Measurements from ENCODE around the gene GRIA3.

Gene GRIA3

DNA sequence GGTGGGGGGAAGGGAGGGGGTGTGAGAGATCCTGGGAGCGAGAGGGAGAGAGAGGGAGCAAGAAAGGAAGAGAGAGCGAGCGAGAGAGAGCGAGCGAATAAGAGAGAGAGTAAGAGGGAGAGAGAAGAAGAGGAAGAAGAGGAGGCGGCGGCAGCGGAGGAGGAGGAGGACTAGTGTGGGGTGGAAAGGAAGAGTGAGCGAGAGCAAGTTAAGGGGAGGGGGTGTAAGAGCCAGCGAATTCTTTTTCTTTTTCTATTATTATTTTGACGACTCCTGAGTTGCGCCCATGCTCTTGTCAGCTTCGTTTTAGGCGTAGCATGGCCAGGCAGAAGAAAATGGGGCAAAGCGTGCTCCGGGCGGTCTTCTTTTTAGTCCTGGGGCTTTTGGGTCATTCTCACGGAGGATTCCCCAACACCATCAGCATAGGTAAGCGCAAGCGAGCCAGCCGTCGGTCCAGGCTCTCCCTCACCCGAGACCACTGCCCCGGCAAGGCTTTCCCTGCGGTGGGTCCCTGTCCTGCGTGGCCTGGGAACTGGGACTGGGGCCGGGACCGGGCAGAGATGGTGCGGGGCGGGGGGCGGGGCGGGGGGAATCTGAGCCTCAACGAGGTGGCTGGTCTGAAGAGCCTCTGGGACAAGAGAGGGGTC, at the start of gene GRIA3:
TSS of gene GRIA3 (plus strand) at position 60 of the 647 bp plus-strand sequence. CDS start at position 318, 258 bp downstream.
- DNase-seq (ENCODE audit: low read depth in 2 of 2) = no peak

DNA sequence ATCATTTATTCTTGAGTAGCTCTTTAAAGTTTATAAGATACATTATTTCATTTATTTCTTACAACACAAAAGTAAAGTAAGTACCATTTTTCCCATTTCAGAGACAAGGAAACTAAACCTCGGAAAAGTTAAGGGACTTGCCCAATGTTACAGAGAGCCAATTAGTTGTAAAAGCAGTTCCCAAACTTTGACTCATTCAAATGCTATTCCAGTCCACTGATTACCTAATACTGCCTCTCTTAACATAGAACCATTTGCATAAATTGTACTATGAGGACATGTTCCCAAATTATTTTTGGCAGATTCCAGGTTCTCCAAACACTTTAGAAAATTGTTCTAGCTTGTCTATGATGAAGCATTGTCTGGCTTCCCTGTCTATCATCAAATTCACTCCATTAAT, 45.6 kb upstream of the GRIA3 start:
- no peak for DNase-seq (ENCODE audit: low read depth in 2 of 2)

DNA sequence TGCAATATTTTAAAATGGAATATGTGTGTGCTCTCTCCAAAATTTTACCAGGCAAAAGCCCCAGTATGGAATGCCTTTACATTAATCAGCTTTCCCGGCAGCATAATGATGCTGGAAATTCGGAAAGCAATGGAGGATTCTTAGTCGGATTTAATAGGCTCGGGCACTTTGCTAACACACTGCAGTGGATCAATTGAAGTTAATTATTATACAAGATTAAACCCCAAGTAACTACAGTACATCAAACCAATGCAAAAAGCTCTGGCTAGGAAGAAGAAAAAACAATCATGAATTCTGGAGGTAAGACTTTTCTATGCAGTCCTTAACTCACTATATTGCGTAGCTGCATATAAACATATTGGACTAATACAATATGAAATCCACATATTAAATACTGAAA, 43.6 kb upstream of the GRIA3 start:
- no peak for DNase-seq (ENCODE audit: low read depth in 2 of 2)

DNA sequence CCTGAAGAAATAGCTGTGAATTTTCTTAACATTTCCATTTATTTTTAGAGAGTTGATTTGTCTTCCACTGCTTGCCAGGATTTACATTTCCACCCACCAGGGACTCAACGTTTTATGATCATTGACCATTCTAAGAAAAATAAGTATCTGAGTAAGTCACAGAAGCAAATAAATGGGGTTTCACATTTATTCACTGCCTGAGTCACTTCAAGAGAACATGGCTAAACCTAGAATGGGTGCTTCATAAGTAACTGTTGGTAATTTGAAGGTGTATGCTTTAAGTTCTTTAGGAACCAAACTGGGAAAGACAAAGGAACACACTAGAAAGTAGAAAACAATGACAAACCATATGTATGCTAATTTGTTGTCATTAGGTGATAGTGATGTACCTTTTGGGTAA, 43.2 kb upstream of the GRIA3 start:
- DNase-seq (ENCODE audit: low read depth in 2 of 2) = no peak

DNA sequence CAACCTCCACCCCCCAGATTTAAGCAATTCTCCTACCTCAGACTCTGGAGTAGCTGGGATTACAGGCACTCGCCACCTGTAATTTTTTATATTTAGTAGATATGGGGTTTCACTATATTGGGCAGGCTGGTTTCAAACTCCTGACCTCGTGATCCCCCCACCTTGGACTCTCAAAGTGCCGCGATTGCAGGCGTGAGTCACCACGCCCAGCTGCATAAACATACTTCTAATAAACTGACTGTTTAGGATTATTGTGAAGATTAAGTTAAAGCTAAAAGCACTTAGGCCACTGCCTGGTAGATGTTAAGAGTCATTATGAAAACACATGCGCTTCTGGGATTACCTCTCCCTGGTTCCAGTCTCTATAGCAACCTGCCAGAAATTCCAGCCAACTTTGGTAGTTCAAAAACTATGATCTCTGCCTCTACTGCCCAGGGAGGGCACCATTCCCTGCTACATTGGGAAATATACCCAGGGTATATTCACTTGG, 30.2 kb upstream of the GRIA3 start:
- no peak for DNase-seq (ENCODE audit: low read depth in 2 of 2)

DNA sequence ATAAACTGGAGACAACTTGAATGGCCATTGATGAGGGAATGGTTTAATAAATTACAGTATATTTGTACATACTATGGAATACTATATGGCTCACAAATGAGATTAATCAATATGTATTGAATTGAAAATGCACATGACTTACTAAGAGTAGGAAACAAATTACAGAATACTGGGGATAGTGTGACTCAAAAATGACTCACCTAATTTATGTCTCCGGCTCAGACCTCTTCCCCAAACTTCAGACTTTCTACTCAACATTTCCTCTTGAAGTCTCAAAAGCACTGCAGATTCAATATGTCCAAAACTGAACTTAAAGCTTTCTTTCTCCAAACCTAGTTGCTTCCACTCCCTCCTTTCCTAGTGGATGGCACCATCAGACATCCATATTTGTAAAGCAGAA, 28.8 kb upstream of the GRIA3 start:
- no peak for DNase-seq (ENCODE audit: low read depth in 2 of 2)

DNA sequence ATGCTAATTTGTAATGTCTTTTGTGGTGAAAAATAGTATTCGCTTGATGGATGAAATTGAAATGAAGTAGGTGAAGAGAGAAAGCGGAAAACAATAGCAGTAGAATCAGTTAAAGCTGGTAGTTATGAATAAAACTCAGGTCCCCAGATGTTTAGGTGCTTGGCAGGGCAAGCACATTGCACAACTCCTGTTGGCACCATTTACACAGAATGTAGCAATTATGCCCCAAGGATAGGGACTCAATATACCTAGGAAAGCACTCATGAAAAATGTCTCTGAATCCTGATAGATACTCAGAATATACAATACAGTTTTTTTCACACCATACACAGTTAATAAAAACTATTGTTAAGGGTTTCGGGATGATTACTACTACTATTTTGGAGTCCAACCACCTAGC, 26.5 kb upstream of the GRIA3 start:
- DNase-seq (ENCODE audit: low read depth in 2 of 2) = no peak

DNA sequence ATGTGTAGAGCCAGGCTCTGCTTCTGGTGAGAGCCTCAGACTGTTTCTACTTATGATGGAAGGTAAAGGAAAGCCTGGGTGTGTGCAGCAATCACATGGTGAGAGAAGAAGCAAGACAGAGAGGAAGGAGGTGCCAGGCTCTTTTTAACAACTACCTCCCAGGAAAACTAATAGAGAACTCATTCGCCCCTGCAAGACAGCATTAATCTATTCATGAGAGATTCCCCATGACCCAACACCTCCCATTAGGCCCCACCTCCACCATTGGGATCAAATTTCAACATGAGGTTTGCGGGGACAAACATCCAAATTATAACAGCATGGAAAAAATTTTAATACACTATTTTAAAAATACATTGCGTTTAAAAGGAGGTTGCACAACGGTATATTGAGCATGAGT, 24.7 kb upstream of the GRIA3 start:
- no peak for DNase-seq (ENCODE audit: low read depth in 2 of 2)

DNA sequence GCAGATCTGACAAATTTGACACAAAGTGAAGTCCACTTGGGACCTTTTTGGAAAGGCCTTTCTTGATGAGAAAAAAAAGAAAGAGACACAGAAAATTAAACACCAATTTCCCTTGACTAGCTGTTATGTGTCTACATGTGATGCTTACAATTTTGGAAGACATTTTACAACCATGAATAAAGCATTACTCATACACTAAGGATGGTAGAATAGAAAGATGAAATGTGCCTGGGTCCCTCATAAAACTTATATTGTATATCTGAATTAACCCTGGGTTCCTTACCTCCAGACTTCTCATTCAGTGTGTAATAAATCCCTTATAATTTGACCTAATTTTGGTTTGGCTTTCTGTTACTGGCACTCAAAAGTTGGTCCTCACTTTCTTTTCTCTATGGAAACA, 16.5 kb upstream of the GRIA3 start:
- no peak for DNase-seq (ENCODE audit: low read depth in 2 of 2)

DNA sequence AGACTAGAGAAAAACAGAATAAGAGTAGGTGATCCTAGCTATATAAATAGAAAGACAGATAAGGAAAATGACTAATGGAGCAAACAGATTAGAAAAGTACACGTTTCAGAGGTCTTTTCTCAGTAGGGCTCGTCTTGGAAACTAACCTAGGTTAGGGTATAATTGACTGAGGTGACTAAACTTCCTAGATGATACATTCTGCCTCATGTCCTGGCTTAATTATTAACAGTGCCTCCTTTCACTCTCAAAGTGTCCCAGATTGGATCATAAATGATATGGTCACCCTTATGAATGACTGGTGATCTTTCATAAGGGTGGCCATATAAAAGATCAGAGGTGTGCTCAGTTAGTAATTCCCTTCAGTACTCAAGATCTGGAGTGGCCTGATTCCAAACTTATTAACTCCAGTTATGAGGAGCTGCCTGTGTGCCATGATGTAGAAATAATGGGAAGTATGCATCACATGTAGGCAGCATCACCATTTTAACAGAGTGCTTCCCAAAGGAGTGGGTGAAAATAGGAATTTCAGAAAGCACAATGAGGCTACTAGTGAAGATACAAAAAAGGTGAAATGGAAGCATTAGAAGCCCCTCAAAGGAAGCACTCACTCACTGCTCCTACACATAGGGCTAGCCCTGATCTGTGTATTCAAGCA, 14.7 kb upstream of the GRIA3 start:
- no peak for DNase-seq (ENCODE audit: low read depth in 2 of 2)

DNA sequence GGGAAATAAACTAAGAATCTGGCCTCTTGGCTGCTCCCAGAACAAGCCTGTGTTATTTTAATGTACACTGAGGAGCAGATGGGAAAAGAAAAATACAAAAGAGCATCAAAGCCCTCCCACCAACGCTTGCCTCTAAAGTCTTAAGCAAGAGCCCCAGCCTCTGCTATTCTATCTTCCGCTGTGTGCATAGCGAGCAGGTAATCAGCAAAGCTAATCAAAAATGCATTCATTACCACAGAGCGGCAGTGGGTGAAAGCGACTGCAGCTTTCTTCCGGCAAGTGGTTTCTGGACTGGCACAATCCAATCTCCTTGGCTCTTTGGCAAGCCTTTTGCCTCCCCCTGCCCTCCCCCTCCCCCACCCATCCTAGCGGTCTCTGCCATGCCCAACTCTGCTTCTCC, 13.5 kb upstream of the GRIA3 start:
- no peak for DNase-seq (ENCODE audit: low read depth in 2 of 2)

DNA sequence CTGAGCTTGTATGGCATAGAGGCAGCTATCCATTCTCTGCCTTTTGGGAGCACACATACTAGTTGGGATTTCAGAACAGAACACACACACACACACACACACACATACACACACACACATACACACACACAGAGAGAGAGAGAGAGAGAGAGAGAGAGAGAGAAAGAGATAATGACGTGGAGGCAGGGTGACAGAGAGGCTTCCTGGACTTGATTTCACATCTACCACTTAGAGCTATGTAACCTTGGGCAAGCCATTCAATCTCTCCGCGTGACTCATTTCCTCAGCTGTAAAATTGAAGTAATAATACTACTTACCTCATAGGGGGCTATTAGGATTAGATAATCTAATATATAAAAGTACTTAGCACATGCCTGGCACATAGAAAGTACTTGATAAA, 12.3 kb upstream of the GRIA3 start:
- no peak for DNase-seq (ENCODE audit: low read depth in 2 of 2)

DNA sequence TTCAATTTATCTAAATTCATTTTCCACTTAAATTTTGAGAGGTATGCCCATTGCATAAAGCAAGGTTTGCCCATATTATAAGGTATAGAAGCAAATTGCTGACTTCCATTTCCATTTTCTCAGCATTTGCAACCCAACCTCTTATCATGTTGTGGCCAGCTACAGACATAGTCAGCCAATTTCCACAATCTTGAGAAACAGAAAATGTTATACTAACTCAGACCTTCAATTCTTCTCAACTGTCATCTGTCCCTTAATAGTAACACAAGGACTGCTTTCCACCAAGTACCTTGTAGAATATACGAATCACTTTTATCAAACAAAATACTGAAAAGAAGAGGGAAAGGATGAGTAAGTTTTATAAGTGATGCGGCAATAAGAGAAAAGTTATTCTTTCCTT, 11.2 kb upstream of the GRIA3 start:
- no peak for DNase-seq (ENCODE audit: low read depth in 2 of 2)

DNA sequence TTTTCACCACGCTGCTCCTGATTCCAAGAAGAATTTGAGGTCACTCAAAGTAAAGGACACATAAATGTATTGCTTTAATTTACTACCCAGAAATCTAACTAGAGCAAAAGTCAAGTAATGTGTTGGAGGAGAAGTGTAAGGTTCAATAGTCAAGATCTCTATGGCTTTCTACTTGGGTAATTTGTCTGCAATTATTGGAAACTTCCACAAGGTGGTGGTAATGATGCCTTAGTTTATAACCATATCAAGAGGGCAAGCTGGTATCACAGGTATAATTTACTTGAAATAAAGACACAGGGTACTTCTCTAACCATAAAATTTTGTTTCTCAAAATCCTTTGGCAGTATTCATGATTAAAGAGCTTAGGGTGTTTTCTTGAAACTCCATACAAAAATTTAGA, 10.2 kb upstream of the GRIA3 start:
- DNase-seq (ENCODE audit: low read depth in 2 of 2) = no peak

DNA sequence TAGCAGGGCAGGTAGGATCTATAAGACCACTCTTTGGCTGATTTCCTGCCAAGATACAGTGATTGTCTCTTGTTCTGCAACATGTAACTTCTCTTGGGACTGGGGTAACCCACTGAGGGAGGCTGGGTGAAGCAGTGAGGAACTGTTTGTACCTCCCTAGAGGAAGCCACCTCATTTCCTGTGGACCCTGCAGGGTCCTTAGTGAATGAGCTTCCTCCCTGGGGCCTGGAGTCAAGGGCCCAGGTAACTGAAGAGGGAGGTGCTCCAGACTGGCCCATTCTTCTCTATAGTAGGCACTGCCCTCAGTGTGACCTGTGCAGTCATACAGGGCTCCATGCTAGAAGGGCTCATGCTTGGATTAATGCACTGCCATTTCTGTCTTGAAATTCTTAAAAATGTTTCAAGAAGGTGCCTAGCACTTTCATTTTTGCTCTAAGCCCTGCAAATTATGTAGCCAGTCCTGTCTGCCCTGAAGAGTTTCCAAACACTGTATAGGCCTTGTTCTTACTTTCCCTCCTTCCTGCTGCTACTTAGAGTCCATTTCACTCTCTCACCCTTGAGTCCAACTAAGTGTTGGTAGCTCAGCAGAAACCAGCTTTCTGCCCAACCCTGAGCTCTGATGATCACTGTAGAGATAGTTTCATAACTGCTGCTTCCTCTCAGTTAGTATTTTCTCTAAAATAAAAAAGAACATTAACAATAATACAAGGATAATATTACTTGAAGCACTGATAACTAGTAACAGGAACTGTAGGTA, 8.5 kb upstream of the GRIA3 start:
- DNase-seq (ENCODE audit: low read depth in 2 of 2) = no peak

DNA sequence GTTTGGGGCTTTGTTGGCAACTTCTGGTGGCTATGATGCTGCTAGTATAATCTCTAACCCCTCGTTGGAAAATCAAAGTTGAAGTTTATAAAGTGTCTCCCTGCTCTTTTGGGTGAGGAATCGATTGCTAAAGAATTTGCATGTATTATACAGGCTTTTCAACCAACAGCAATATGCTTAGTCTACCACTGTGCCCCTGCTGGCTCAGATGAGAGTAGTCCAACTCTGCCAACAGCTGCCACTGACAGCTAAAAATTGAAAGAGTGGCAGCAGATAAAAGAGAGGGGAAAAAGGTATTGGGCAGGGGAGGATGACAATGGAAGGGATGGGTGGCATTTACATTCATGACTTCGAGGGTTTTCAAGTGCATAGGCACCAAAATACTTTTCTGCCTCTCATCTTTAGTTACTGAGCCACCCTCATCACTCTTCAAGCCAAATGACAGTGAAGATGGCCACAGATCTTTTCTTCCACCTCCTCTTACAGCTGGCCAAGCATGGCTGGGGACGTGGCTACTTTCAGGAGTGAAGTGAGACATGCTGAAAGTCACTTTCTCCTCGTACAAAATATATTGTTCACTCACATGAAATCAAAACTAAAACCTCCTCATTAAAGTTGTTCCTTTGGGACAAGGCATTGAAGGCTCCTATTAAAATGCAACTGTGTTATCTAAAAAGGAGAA, 2.7 kb upstream of the GRIA3 start:
- no peak for DNase-seq (ENCODE audit: low read depth in 2 of 2)

DNA sequence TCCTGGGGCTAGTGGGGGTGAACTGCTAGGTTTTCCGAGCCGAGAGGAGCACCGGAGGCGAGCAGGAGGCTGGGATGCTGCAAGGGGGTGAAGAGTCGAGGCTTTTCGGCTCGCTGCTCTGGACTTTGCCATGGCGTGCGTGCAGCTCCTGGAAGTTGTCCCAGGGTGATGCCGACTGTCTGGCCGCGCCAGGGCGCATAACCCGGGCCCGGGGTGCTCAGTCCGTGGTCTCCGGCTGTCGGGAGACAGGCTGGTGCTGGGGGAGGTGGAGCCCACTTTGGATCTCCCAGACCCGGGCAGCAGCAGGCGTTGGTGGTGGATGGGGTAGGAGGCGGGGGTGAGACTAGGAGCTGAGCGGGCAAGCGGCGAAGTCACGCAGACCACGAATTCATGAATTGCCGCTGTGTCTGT, 793 bp downstream of the GRIA3 start:
- no peak for DNase-seq (ENCODE audit: low read depth in 2 of 2)

DNA sequence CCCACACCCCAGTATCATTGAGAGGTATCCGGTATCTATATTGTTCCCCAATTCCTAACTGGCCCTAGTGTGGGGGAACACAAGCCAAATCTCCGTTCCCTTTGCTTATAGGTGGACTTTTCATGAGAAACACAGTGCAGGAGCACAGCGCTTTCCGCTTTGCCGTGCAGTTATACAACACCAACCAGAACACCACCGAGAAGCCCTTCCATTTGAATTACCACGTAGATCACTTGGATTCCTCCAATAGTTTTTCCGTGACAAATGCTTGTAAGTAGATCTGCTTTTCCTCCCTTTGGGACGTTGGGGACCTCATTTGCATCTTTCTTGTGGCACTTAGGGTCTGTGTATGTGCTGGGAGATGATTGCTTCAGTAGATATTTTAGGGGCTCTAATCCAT, 1.6 kb downstream of the GRIA3 start:
- no peak for DNase-seq (ENCODE audit: low read depth in 2 of 2)

DNA sequence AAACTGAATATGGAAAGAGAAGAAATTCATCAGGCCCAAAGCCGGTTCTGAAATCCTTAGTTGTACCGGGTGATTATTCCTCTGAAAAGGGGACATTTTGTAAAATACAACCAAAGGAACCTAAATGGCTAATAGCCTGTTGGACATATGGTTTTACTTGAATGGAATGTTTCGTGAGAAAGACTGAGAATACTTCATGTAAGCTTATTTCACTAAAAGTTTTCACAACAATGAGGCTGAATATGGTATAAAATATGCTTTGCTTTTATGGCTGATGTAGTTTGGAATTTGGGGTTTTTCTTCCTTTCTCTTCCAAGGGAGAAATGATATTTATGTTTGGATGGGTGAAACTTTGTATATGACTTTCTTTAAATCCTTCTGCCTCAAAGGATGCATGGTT, 2.7 kb downstream of the GRIA3 start:
- no peak for DNase-seq (ENCODE audit: low read depth in 2 of 2)

DNA sequence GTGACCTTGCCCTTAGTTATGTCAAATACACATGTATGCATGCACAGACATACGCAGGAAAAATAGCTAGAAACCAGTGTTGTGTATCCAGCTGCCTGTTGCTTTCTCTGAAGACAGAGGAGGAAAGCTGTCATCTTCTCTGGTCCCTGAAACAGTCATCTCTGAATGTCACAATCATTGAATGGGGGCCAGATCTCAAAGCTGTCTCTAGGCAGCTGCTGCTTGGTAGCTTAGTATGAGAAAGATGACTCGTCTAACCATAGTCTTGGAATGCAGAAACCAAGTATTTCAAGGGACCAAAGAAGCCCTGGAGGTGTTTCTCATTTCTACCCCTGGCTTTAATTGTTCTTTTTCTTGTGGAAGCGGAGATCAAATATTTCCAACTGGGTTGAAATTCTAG, 4.0 kb downstream of the GRIA3 start:
- DNase-seq (ENCODE audit: low read depth in 2 of 2) = no peak

DNA sequence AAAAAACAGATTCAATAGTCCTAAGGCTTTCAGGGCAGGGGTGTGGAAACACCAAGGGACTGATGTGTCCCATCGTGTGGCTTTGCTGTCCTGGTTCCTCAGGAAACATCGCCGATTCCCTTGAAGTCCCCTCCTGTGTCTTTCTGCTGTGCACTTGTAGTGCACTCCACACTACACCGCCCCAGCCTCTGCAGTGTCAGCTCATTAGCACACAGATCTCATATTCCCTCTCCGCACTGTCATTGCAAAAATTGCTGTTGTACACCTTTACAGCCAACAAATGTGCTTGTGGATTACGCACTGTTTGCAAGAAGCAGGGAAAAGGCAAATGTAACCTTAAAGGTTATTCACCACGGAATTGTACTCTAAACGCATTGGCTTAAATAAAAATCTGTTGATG, 5.3 kb downstream of the GRIA3 start:
- DNase-seq (ENCODE audit: low read depth in 2 of 2) = no peak

DNA sequence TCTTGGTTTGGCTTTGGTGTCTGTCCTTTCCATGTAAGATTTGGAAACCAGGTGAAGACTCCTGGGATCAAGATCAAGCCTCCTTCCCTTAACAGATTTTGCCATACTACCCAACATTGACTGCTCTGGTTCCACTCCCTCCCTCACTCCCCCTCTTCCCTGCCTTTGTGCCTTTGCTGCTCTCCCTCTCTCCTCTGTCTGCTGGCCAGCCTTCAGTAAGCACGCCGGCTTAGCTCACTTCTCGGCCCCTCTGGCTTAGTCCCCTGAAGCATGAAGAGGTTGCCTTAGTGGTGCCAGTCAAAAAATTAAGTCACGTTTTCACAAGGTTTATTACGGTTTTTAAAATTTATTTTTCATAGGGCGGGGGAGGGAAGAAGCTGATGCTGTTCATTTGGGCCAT, 6.0 kb downstream of the GRIA3 start:
- no peak for DNase-seq (ENCODE audit: low read depth in 2 of 2)

DNA sequence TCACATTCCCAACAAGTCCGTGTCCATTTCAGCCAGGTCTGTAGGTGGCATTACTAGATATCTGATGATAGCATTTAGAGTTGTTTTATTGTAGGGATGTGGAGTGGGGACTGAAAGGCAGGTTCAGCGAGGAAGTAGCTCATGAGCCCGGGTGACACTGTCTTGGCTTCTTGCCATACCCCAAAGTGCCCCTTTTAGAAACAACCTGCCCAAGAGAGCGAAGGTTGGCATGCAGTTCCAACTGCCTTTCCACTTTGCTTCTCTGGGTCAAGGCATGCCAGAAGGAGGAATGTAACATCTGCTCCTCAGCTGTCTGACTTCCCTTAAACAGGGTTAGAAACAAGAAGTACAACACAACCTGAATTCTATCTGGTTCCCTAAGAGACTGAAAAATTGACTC, 9.0 kb downstream of the GRIA3 start:
- no peak for DNase-seq (ENCODE audit: low read depth in 2 of 2)

Data from stimulated activated CD8-positive, alpha-beta memory T cell treated with anti-CD3 and anti-CD28 coated beads, Interleukin-7, amount 100 ng/mL, for 1 hour (primary cell).